HG02798 (cell line): ENCODE measurements around the gene CLASP1.
"Not testable (repeated sequence)": the region's sequence is repeated elsewhere in the genome, so short reads cannot be mapped to it uniquely, and the experiment has no call there.

Experiments used
- ATAC-seq: cut with Tn5 transposase; IDR thresholded peaks from one replicate; pipeline ENCODE4 v1.9.1; 2021; ENCODE audit warnings: mild to moderate bottlenecking; ENCODE audit not compliant: unreplicated experiment, poor library complexity

Gene CLASP1

DNA sequence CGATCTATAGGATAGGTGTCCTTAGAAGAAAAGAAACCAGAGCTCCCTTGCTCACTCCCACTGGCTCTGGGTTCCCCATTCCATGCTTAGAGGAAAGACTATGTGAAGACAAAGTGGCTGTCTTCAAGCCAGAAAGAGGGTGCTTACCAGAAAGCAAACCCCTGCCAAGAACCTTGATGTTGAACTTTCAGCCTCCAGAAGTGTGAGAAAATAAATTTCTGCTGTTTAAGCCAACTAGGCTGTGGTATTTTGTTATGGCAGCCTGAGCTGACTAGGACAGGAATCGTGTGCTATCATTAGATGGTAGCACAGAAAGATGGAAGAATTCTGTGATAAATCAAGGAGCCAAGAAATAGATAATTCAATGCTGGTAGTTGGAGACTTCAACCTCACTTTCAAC, 344.3 kb downstream of the CLASP1 start:
- no peak for ATAC-seq

- ATAC-seq: no peak
These were observed 345.6 kb downstream of the CLASP1 start for GRCh38 chr2:121303531-121304263.

GRCh38 chr2:121301190-121301589, 348.1 kb downstream of the CLASP1 start:
- not testable (repeated sequence) for ATAC-seq

- no peak for ATAC-seq
These were observed 350.8 kb downstream of the CLASP1 start for GRCh38 chr2:121298476-121298875.

GRCh38 chr2:121297866-121298265, 351.4 kb downstream of the CLASP1 start:
- ATAC-seq: not testable (repeated sequence)

- ATAC-seq: no peak
These were observed 351.9 kb downstream of the CLASP1 start for GRCh38 chr2:121297217-121297830.

DNA sequence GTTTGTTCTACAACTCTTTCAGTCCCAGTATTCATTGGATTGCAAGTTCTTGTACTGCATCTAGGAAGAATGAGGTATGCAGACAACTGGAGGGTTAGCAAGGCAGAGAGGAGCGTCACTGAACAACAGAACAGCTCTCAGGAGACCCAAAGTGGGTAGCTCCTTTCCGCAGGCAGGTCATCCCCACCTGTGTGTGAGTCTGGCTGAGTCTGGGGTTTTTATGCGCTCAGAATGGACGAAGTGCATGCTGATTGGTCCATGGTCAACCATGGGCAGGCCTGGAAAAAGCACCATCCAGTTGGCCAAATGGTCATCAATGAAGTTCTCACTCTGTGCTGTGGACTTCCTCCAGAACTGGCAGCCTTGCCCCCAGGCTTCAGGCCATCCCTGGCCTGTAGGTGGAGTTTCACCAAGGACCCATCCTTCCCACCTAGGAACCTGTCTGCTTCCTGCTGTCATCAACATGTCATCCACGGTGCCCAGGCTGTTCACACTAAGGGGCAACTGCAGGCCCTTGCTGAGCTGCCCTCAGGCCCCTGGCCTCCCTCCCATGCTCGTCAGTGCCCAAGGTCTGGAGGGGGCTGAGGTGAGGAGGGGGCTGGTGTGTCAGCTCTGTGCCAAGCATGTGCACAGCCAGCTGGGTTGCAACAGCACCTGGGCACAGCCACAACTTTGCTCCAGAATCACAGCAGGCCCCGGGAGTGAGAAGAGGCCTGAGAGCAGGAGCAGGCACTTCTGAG, 353.2 kb downstream of the CLASP1 start:
- no peak for ATAC-seq

- ATAC-seq: no peak
These were observed 354.1 kb downstream of the CLASP1 start for GRCh38 chr2:121294881-121295840.

- ATAC-seq: no peak
These were observed 355.6 kb downstream of the CLASP1 start for GRCh38 chr2:121293450-121294325.

GRCh38 chr2:121291251-121291580, 358.0 kb downstream of the CLASP1 start:
- ATAC-seq: no peak

- ATAC-seq: no peak
These were observed 360.0 kb downstream of the CLASP1 start for GRCh38 chr2:121289271-121289670.

- ATAC-seq: no peak
These were observed 360.6 kb downstream of the CLASP1 start for GRCh38 chr2:121288454-121289231.

GRCh38 chr2:121287956-121288355, 361.3 kb downstream of the CLASP1 start:
- no peak for ATAC-seq
